ENCODE measurements around the gene CA4. TPM values are rescaled to one million over a fixed set of nuclear protein-coding genes. Genes with fewer than 3 reads are reported as not detected.

Gene CA4
- total and polyA plus RNA-seq, 7 donors = 2.1 to 300 (median 91.3) TPM; not detected in 2

DNA sequence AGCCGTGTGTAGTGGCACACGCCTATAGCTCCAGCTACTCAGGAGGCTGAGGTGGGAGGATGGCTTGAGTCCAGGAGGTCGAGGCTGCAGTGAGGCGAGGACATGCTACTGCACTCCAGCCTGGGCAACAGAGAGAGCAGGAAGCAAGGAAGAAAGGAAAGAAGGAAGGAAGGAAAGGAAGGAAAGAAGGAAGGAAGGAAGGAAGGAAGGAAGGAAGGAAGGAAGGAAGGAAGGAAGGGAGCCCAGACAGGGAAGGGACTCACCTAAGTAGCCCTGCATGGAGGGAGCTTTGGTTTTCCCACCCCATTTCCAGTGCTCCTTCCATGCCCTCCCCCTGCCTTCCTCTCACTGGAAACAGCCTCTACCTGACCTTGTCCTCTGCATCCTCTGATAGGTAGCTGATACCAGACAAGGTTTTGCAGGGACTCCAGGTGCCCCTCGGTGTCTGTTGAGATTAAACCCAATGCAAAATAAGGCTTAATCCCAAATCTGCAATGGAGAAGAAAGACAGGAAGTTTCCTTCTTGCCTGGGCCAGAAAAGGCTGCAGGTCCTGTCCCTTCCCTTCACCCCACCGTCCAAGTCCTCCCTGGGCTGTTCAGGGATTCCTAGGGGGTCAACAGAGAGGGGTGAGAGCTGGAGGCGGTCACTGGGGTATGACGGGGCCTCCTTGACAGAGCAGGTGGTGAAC is 21.5 kb upstream of the CA4 start:
- no peak overlapping the region for H3K4me3 ChIP-seq
- 62 to 72% methylated on average over 8 of the region's 8 CpGs for WGBS, 2 donors
- H3K9me3 ChIP-seq = no peaks in the 10 kb centered on the region
- no peaks in the 10 kb centered on the region for H3K36me3 ChIP-seq
- TF ChIP-seq POLR2A (IDR thresholded peaks at IDR 0.05) (no peak), POLR2AphosphoS5 (IDR thresholded peaks at IDR 0.05) (no peak), EP300 (IDR thresholded peaks at IDR 0.05) (no peak), CTCF (IDR thresholded peaks at IDR 0.05) (no peak)
- H3K27me3 ChIP-seq = peaks cover 0 to 4% (median 0%) of the 10 kb centered on the region in 3 donors
- no peaks in the 10 kb centered on the region for H3K4me1 ChIP-seq
- no peak overlapping the region for H3K27ac ChIP-seq
- intact Hi-C loops (cut with DNase I) = no loop called here
- DNase-seq = peak; percentile 4

- H3K27ac ChIP-seq = no peak overlapping the region
These were observed 20.6 kb upstream of the CA4 start for GRCh38 chr17:60129164-60129563.

GRCh38 chr17:60130466-60130865 is 19.3 kb upstream of the CA4 start:
- Histone ChIP-seq H3K4me1 (peaks cover 0 to 16% (median 11%) of the 10 kb centered on the region in 4 donors), H3K36me3 (no peaks in the 10 kb centered on the region), H3K4me3 (no peak overlapping the region), H3K27me3 (peaks cover 0 to 4% (median 0%) of the 10 kb centered on the region in 3 donors), H3K9me3 (no peaks in the 10 kb centered on the region), H3K27ac (no peak overlapping the region)
- no peak for TF ChIP-seq EP300 (IDR thresholded peaks at IDR 0.05)
- intact Hi-C loops (cut with DNase I) = loop anchor here (10.0 kb wide), 2 partner anchors 46 to 304 kb away; no protein-coding TSS in a partner anchor
- 84 to 89% methylated on average over 3 of the region's 3 CpGs for WGBS, 2 donors
- no peak for DNase-seq

More at GRCh38 chr17:60129164-60129563, 20.6 kb upstream of the CA4 start:
- no peak for TF ChIP-seq EP300 (IDR thresholded peaks at IDR 0.05)
- TF ChIP-seq POLR2AphosphoS5 (IDR thresholded peaks at IDR 0.05) = no peak
- no peak for TF ChIP-seq CTCF (IDR thresholded peaks at IDR 0.05)
- TF ChIP-seq POLR2A (IDR thresholded peaks at IDR 0.05) = no peak
- no peak overlapping the region for H3K4me3 ChIP-seq
- WGBS, 2 donors = 87 to 92% methylated on average over 4 of the region's 4 CpGs
- DNase-seq = no peak
- intact Hi-C loops (cut with DNase I) = no loop called here
- H3K4me1 ChIP-seq = peaks cover 0 to 7% (median 3%) of the 10 kb centered on the region in 4 donors
- H3K9me3 ChIP-seq = no peaks in the 10 kb centered on the region
- peaks cover 0 to 4% (median 0%) of the 10 kb centered on the region in 3 donors for H3K27me3 ChIP-seq
- H3K36me3 ChIP-seq = no peaks in the 10 kb centered on the region

DNA sequence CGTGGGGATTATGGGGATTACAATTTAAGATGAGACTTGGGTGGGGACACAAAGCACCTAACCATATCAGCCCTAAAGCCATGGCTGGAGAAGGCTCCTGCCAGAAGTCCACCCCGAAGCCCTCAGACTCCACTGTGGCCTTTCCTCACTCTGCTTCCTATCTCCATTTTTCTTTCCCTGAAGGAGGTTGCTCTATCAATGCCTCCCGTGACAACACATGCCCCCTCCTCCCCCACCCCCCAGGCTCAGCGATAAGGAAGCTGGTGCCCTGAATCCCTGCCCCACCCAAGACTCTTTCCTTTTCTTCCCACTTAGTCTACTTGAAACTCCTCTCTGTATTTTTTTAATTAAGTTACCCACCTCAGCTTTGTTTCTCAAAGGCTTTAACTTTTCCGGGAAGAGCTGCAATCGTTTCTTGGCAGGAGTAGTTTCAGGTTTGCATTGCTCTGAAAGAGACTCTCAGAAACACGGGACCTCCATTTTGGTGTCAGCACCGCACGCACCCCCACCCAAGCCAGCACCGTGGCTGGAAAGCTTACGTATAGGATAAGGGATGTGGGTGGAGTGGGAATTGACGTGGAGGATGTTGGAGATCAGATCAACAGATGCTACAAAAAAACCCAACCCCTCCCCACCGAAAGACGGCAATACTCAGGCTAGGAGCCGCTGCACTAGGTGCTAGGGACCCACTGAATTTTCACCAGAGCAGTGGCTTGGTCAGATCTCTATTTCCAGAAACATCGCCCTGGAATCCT is 15.2 kb upstream of the CA4 start:
- no peaks in the 10 kb centered on the region for H3K36me3 ChIP-seq
- peaks cover 9 to 21% (median 16%) of the 10 kb centered on the region in 3 donors for H3K27me3 ChIP-seq
- TF ChIP-seq EP300 (IDR thresholded peaks at IDR 0.05) (no peak), POLR2AphosphoS5 (IDR thresholded peaks at IDR 0.05) (no peak), POLR2A (IDR thresholded peaks at IDR 0.05) (no peak)
- H3K4me1 ChIP-seq = peaks cover 0 to 28% (median 18%) of the 10 kb centered on the region in 4 donors
- peak overlapping the region; percentile 71 to 79 (median 77) for H3K27ac ChIP-seq
- WGBS, 2 donors = 8 to 10% methylated on average over 16 of the region's 16 CpGs
- DNase-seq = peak; percentile 50
- H3K4me3 ChIP-seq = peak overlapping the region; percentile 49 to 70 (median 59)
- intact Hi-C loops (cut with DNase I) = loop anchor here (10.0 kb wide), 2 partner anchors 50 to 300 kb away; no protein-coding TSS in a partner anchor
- no peaks in the 10 kb centered on the region for H3K9me3 ChIP-seq

DNA sequence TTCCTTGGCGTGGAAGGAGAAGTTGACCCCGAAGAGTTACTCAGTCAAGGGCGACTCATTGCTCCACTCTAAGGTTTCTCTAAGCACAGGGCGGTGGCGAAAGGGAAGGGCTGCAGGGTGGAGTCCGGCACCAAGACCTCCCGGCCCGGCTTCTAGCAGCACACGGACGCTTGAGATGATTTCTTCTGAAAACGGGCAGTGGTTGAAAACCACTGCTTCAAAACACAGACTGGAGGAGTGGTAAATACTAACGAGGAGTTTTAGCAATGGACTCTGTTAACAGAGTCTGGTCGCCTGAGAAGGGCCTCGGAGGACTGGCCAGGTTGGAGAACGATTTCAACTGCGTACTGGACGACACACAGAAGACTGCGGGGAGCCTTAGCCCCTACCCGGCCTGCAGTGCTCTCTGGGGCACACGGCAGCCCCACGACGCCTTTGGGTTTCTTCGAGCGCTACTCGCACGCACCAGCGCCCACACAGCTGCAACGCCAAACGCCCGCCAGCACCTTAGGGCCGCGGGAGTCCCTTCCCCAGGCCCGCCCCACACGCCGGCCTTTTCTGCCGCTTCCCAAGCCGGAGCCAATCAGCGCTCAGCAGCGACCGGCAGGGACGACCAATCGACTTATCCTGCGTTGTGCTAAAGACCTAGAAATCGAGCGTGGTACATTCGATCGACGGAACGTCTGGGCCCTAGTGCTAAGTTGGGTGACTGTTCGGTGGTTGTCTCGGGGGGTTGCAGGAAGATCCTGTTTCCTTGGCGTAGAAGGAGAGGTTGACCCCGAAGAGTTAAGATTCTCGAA is 14.4 kb upstream of the CA4 start:
- intact Hi-C loops (cut with DNase I) = loop anchor here (10.0 kb wide), 2 partner anchors 51 to 299 kb away; no protein-coding TSS in a partner anchor
- H3K36me3 ChIP-seq = no peaks in the 10 kb centered on the region
- TF ChIP-seq CTCF (IDR thresholded peaks at IDR 0.05) (no peak), EP300 (IDR thresholded peaks at IDR 0.05) (no peak), POLR2A (IDR thresholded peaks at IDR 0.05) (peak; percentile 14 to 15), POLR2AphosphoS5 (IDR thresholded peaks at IDR 0.05) (peak; percentile 47 to 80 (median 80))

More for the DNA sequence above, 14.4 kb upstream of the CA4 start:
- 3 to 4% methylated on average over 54 of the region's 54 CpGs for WGBS, 2 donors
- Histone ChIP-seq H3K27me3 (peaks cover 15 to 29% (median 23%) of the 10 kb centered on the region in 3 donors), H3K4me1 (peaks cover 0 to 34% (median 23%) of the 10 kb centered on the region in 4 donors), H3K4me3 (peak overlapping the region; percentile 49 to 70 (median 59)), H3K9me3 (no peaks in the 10 kb centered on the region), H3K27ac (peak overlapping the region; percentile 71 to 79 (median 77))
- peak; percentile 93 for DNase-seq

Measured in sigmoid colon (tissue), 7 donors.